ENCODE data around the gene DNAAF1. TPM values are rescaled to one million over a fixed set of nuclear protein-coding genes. Genes with fewer than 3 reads are reported as not detected.

The DNAAF1 gene
- not detected in 2 replicates for total RNA-seq

DNA sequence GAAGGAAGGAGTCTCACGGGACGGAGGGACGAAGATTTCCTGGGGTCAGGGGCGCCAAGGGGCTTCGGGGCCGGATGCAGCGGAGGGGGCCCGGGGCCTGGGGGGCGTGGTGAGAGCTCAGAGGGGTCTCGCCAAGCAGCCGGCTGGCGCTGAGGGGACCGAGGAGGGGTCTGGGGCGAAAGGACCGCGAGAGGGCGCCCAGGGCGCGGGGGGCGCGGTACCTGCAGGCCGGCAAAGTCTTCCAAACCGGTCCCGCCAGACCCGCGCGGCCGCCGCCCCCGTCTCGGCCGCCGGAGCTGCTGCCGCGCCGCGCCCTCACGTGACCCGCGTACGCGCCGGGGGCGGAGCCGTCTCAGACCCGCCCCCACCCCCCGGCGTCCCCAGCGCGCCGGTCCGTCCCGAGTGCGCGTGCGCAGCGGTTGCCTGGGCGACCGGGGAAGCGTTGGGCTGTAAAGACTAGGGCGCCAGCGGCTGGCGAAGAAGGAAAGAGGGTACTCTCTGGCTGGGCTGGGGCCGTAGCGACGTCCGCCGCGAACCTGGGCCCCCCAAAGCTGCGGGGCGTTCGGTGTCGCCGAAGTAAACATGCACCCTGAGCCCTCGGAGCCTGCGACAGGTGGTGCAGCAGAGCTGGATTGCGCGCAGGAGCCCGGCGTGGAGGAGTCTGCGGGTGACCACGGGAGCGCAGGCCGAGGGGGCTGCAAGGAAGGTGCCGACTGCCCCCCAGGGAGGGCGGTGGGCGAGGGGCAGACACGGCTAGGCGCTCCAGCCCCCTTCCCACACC, at the start of gene DNAAF1, which contains the start of gene HSDL1:
Gene DNAAF1, plus strand, starts transcription at position 450 of the 781 bp plus-strand sequence. Its CDS starts 133 bp downstream, at position 583.
Gene HSDL1, minus strand, starts transcription at position 319 of the 781 bp plus-strand sequence. CDS start 13,856 bp downstream, outside the sequence.

DNA sequence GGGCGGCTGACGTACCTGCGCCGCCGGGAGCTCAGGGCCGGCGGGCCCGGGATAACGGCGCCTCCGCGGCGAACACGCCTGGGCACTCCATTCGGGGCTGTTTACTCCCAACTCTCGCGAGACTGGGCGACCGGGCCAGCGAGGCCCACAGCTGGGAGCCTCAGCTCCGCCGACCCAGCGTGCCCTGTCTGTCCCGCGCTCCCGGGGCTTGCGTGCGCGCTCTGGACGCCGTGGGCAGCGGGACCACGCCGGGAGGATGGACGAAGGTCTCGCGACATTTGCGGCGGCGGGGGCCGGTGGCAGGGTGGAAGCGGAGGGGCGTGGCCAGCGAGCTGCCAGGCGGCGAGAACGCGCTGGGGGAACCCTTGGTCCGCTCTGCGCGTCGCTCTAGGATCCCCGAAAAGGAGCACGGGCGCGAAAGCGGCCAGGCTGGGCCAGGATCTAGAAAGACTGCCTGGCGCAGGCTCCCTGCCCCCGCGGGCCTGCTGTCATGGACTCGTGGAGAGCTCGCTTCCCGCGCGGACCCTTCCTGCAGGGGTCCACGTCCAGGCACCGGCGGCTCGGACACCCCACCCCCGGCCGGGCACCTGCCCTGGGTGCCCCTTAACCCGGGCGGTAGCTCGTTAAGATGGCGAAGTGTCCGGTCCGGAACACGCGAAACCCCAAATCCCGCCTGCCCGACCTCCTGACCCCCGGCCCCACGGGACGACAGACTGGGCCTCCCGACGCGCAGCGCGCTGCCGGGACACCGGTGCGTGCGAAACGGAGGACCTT, 28.2 kb upstream of the DNAAF1 start, which contains the start of gene MBTPS1:
Gene MBTPS1, minus strand, starts transcription at position 223 of the 774 bp plus-strand sequence. CDS start 15,159 bp downstream, outside the sequence.

DNA sequence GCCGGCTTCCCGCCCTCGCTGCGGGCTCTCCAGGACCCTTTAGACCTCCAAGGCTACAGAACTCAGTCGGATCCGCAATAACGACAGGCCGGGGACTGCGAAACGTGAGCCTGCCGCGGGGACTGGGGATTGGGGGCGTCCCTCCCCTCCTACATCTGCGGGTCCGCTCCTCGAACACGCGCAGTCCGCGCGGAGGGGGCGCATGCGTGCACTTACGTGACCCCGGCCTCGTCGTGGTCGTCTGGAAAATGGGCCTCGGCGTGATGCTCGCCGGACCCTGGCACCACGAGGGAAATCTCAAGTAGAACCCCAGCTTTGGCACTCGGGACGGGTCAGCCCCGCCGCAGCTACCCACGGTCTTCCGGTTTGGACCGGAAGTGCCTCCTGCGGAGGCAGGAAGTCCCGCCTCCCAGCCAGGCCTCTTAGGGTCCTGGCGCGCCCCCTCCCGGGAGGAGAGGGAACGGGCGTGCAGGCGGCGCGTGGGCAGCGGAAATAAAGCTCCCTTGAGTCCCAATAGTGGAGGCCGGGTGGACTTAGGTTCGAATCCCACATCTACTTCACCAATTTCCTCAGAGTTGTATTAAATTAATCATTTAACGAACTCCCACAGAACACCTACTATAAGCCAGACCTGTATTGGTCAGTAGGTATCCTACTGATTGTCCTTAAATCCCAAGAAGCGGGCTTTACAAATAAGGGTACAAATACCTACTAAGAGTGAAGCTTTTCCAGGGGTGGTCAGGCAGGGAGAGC, 41.8 kb downstream of the DNAAF1 start, which contains the start of gene TAF1C:
Gene TAF1C, minus strand, starts transcription at position 373 of the 753 bp plus-strand sequence. CDS start 2,069 bp downstream, outside the sequence.

DNA sequence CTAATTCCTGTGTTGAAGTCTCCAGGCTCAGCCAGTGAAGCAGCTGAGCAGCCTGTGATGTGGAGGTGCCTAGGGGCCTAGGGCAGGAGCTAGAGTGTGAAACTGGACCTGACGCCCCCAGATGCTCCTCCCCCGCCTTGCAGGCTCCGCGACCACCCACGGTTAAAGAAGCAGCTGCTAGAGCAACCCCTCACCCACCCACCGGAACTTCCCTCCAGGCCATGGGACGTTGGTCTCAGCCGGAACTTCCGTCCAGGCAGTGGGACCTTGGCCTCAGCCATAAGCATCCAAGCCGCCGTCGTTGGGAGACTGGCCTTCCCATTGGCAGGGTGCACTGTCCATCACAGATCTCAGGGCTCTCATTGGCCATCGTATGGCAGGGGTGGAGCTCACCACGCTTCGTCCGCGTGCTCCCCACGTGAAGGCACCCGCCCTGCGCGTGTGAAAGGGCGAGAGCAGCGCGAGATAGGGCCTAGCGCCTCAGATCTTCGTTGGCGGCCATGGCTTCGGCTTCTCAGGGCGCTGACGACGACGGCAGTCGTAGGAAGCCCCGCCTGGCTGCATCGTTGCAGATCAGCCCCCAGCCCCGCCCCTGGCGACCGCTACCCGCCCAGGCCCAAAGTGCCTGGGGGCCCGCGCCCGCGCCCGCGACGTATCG, 45.8 kb downstream of the DNAAF1 start, which contains the start of gene ADAD2:
Gene ADAD2, plus strand, starts transcription at position 427 of the 658 bp plus-strand sequence. Its CDS starts 74 bp downstream, at position 501.

Other genes starting within 250 kb of the DNAAF1 start
- 1.3 and 3.2 TPM in 2 replicates for gene MLYCD, start 246.2 kb upstream of the DNAAF1 start, total RNA-seq
- 1.6 and 3.5 TPM in 2 replicates for gene OSGIN1, start 192.1 kb upstream of the DNAAF1 start, total RNA-seq
- gene NECAB2, start 177.1 kb upstream of the DNAAF1 start, total RNA-seq: 1.3 TPM in 1 of 2 replicates, not detected in the other
- not detected in 2 replicates for gene SLC38A8, start 102.5 kb upstream of the DNAAF1 start, total RNA-seq
- gene MBTPS1, start 28.4 kb upstream of the DNAAF1 start, total RNA-seq: 61.9 and 85.7 TPM in 2 replicates
- gene HSDL1, start 131 bp upstream of the DNAAF1 start, total RNA-seq: 11.7 and 15.5 TPM in 2 replicates
- 26.7 and 31.4 TPM in 2 replicates for gene TAF1C, start 41.7 kb downstream of the DNAAF1 start, total RNA-seq
- 0.13 TPM in 1 of 2 replicates, not detected in the other for gene ADAD2, start 45.8 kb downstream of the DNAAF1 start, total RNA-seq
- gene KCNG4, start 94.7 kb downstream of the DNAAF1 start, total RNA-seq: not detected in 2 replicates
- 0.33 and 0.63 TPM in 2 replicates for gene WFDC1, start 149.6 kb downstream of the DNAAF1 start, total RNA-seq
- gene ATP2C2, start 223.2 kb downstream of the DNAAF1 start, total RNA-seq: 0.63 TPM in 1 of 2 replicates, not detected in the other

Data from mesangial cell (primary cell).